GM12878 (cell line): ENCODE measurements around the gene YTHDF1. TPM values are rescaled to one million over a fixed set of nuclear protein-coding genes. Genes with fewer than 3 reads are reported as not detected.

Source experiments
- ATAC-seq: fragments of 200-7000 bp; cut with Tn5 transposase; 3 replicates; pipeline ENCODE4 v1.9.1; 2020; ENCODE audit warnings: mild to moderate bottlenecking, moderate library complexity
- BruUV-seq: library from RNA; stranded (reverse); fragments of 400-500 nt; replicated peaks from 2 replicates; lab custom pipeline; 2021; lab: Mats Ljungman, UMichigan
- CTCF ChIA-PET: fragments of 300-600 bp; sonication (Branson Sonifier 250); formaldehyde crosslinking; extraction: SDS; loops from one replicate; lab custom pipeline; 2021; ENCODE audit warnings: inconsistent platforms; lab: Yijun Ruan, JAX
- POLR2A ChIA-PET: fragments of 350-600 bp; formaldehyde crosslinking; extraction: SDS; loops from one replicate; lab custom pipeline; 2021; ENCODE audit warnings: inconsistent platforms; lab: Charles Lee
- RAD21 ChIA-PET: fragments of 300-600 bp; sonication (Branson Sonifier 250); formaldehyde crosslinking; loops from one replicate; lab custom pipeline; 2023; ENCODE audit warnings: antibody characterized with exemption; ENCODE audit not compliant: unreplicated experiment; lab: Charles Lee
- SMC1A ChIA-PET: fragments of 300-600 bp; sonication (Branson Sonifier 250); formaldehyde crosslinking; loops from one replicate; lab custom pipeline; 2023; ENCODE audit not compliant: unreplicated experiment, uncharacterized antibody; lab: Charles Lee
- DNase-seq: peaks from one replicate; pipeline ENCODE4 v3.0.0-alpha.2; 2011; ENCODE audit warnings: low read depth, low spot score
- FAIRE-seq: peaks from 3 replicates; lab custom pipeline; 2011; peaks lifted over from hg19 to GRCh38; lab: Jason Lieb, UNC
- H2AFZ ChIP-seq: 2 replicates; pipeline ENCODE4 v1.6.0; 2011; ENCODE audit warnings: low read depth, low read length, control low read depth; ENCODE audit not compliant: control insufficient read depth
- H3K27ac ChIP-seq: 2 replicates; pipeline ENCODE4 v1.5.1; 2011; ENCODE audit warnings: control low read depth; ENCODE audit not compliant: control insufficient read depth, insufficient read depth
- H3K27me3 ChIP-seq, 2 experiments: replicated peaks in 1 of 2; 2 replicates each; pipeline versions ENCODE4 v1.6.0 to v1.6.1; 2011; ENCODE audit warnings: low read length in 1 of 2; ENCODE audit not compliant: control insufficient read depth in 2 of 2, insufficient read depth in 2 of 2
- H3K36me3 ChIP-seq, 2 experiments: 2 replicates each; pipeline ENCODE4 v1.5.1; 2011; ENCODE audit warnings: low read length in 1 of 2; ENCODE audit not compliant: control insufficient read depth in 2 of 2, insufficient read depth in 2 of 2
- H3K4me1 ChIP-seq: 2 replicates; pipeline ENCODE4 v1.6.1; 2011; ENCODE audit warnings: mild to moderate bottlenecking, low read length, moderate library complexity, mixed read lengths; ENCODE audit not compliant: control insufficient read depth, insufficient read depth
- H3K4me2 ChIP-seq: 2 replicates; pipeline ENCODE4 v1.6.0; 2011; ENCODE audit warnings: control low read depth; ENCODE audit not compliant: control insufficient read depth, insufficient read depth
- H3K4me3 ChIP-seq: fragments of 200-600 bp; sonication (generic); 2 replicates; pipeline ENCODE4 v1.5.1; 2016
- H3K79me2 ChIP-seq: 2 replicates; pipeline ENCODE4 v1.6.0; 2011; ENCODE audit warnings: low read length; ENCODE audit not compliant: control insufficient read depth, insufficient read depth
- H3K9ac ChIP-seq: 2 replicates; pipeline ENCODE4 v1.8.0; 2011; ENCODE audit warnings: low read length, control low read depth, mixed read lengths; ENCODE audit not compliant: control insufficient read depth, insufficient read depth
- H3K9me3 ChIP-seq: replicated peaks from 3 replicates; pipeline ENCODE4 v1.5.1; 2011; ENCODE audit warnings: mild to moderate bottlenecking, low read length; ENCODE audit not compliant: control insufficient read depth, insufficient read depth
- H4K20me1 ChIP-seq: 2 replicates; pipeline ENCODE4 v1.6.0; 2011; ENCODE audit not compliant: control insufficient read depth, insufficient read depth
- ASH2L ChIP-seq: fragments of 300-600, 200-600 bp; sonication (generic); IDR thresholded peaks from 2 replicates; pipeline ENCODE4 v1.6.1; 2017; ENCODE audit warnings: low read depth, mild to moderate bottlenecking, borderline replicate concordance
- CBX3 ChIP-seq: fragments of 200-600 bp; sonication (generic); IDR thresholded peaks from 2 replicates; pipeline ENCODE4 v1.6.1; 2016; ENCODE audit warnings: low read depth, borderline replicate concordance
- CHD4 ChIP-seq: fragments of 200-600 bp; sonication (generic); IDR thresholded peaks from 2 replicates; pipeline ENCODE4 v1.6.1; 2016; ENCODE audit warnings: mild to moderate bottlenecking
- ETV6 ChIP-seq, 2 experiments: fragments of 450-650 bp in 1 of 2; IDR thresholded peaks in 1 of 2; conservative IDR thresholded peaks in 1 of 2; 2 replicates each; pipeline ENCODE4 v1.6.1; 2014; ENCODE audit warnings: antibody characterized with exemption in 1 of 2, borderline replicate concordance in 1 of 2, low read depth in 1 of 2, mild to moderate bottlenecking in 1 of 2, moderate library complexity in 1 of 2
- MEF2A ChIP-seq: IDR thresholded peaks from 2 replicates; pipeline ENCODE4 v1.6.1; 2011; ENCODE audit warnings: low read depth, mild to moderate bottlenecking, low read length, moderate library complexity; ENCODE audit not compliant: insufficient read depth
- MEF2B ChIP-seq: fragments of 450-650 bp; IDR thresholded peaks from 2 replicates; pipeline ENCODE4 v1.6.1; 2018; ENCODE audit warnings: mild to moderate bottlenecking, moderate library complexity; ENCODE audit not compliant: partially characterized antibody, poor library complexity, severe bottlenecking
- MXI1 ChIP-seq: fragments of 150-350 bp; IDR thresholded peaks from 2 replicates; pipeline ENCODE4 v1.6.1; 2011; ENCODE audit warnings: low read depth, mild to moderate bottlenecking, inconsistent platforms, low read length, improper control_type of control experiment
- SIX5 ChIP-seq: IDR thresholded peaks from 2 replicates; pipeline ENCODE4 v1.6.1; 2011; ENCODE audit warnings: mild to moderate bottlenecking, low read depth, low read length, moderate library complexity; ENCODE audit not compliant: severe bottlenecking
- ZNF207 ChIP-seq: fragments of 450-650 bp; IDR thresholded peaks from 2 replicates; pipeline ENCODE4 v1.6.1; 2014; ENCODE audit warnings: antibody characterized with exemption, mild to moderate bottlenecking, borderline replicate concordance
- whole genome bisulfite sequencing: methylation state at CpG from one replicate; pipeline ENCODE4 v1.1.6; 2016; ENCODE audit warnings: low lambda C conversion rate; ENCODE audit not compliant: insufficient replicate concordance, insufficient coverage; ENCODE audit errors: missing lambda C conversion rate; 5-methylcytosine and 5-hydroxymethylcytosine counted together
- in situ Hi-C: fragments of 300-500 bp; cut with MboI; formaldehyde crosslinking; loops from 9 replicates; pipeline ENCODE4 v1.14.3; 2018; ENCODE audit warnings: mixed read lengths
- intact Hi-C: fragments of 100-400 bp; cut with micrococcal nuclease; formaldehyde crosslinking; loops from one replicate; pipeline ENCODE4 v1.14.2; 2022; ENCODE audit not compliant: unreplicated experiment
- polyA plus RNA-seq, 11 experiments: library from polyadenylated mRNA; depleted of rRNA in 4 of 11; unstranded in 6 of 11; stranded (reverse) in 5 of 11; fragments of >200 nt; fragmentation: Nextera tagmentation in 4 of 11; fragmentation: Illumina TruSeq in 1 of 11; extraction: Ambion mirVana in 4 of 11; extraction: Trizol in 1 of 11; gene quantifications; 1 replicate in 1 of 11; 2 replicates in 10 of 11; pipeline versions ENCODE4 v1.2.1 to v1.2.3, GENCODE V29; 2011 to 2016; ENCODE audit warnings: inconsistent platforms in 2 of 11, missing spikeins in 2 of 11, low read depth in 1 of 11
- total RNA-seq, 4 experiments: library from RNA; depleted of rRNA in 3 of 4; stranded (reverse); fragments of >200 nt in 3 of 4; fragmentation: Illumina TruSeq in 1 of 4; extraction: Trizol in 1 of 4; gene quantifications; 2 replicates each; pipeline versions ENCODE4 v1.2.1 to v1.2.3, GENCODE V29; 2013 to 2021

YTHDF1 gene
- total and polyA plus RNA-seq, 10 of the 15 experiments (the other 5 are each of a cell fraction or from before 2014, with no cell fraction given), result 4.6 to 37.8 (median 20.5) TPM

- Histone ChIP-seq H4K20me1 (peaks cover 9% of the 10 kb centered on the region), H2AFZ (no peak overlapping the region), H3K4me3 (peak overlapping the region; percentile 15; the same call in 1 of the 2 replicates), H3K4me1 (peaks cover 15% of the 10 kb centered on the region), H3K27me3 (no peaks in the 10 kb centered on the region), H3K9me3 (no peaks in the 10 kb centered on the region), H3K79me2 (peaks cover 48% of the 10 kb centered on the region)
- WGBS, result 100% methylated on average over 5 of the region's 5 CpGs
- ChIA-PET POLR2A (no interaction called here), SMC1A (no interaction called here), RAD21 (interaction anchor here (1.0 kb wide), 1 partner anchor 11 kb away, joined by 3 read pairs; no protein-coding TSS in a partner anchor), CTCF (interaction anchor here (0.6 to 1.8 kb wide), 4 partner anchors 10 to 170 kb away, joined by 3 to 6 read pairs (median 4); no protein-coding TSS in a partner anchor)
- intact Hi-C loops (no loop called here), in situ Hi-C loops (no loop called here)
- no peak for DNase-seq
- TF ChIP-seq MEF2B, result no peak
- no peak for TF ChIP-seq ETV6 (conservative IDR thresholded peaks at IDR 0.05 in 1 of 2, IDR thresholded peaks at IDR 0.05 in 1 of 2; ENCODE audit: borderline replicate concordance in 1 of 2, low read depth in 1 of 2)
- no peak for TF ChIP-seq CHD4
- no peak for TF ChIP-seq MEF2A
- no peak for TF ChIP-seq SIX5
- TF ChIP-seq ZNF207, result no peak
- no peak for TF ChIP-seq MXI1
- TF ChIP-seq ASH2L, result no peak
- no peak for TF ChIP-seq CBX3
- TF ChIP-seq, all 136 proteins: peak for 0
- BruUV-seq, result no TSS peak
- no peak for ATAC-seq
- Histone ChIP-seq H3K4me2 (no peak overlapping the region), H3K9ac (no peak overlapping the region), H3K27ac (no peak overlapping the region), H3K36me3 (peaks cover 13 to 21% of the 10 kb centered on the region in 2 experiments)
- no peak for FAIRE-seq
These were observed 3.1 kb downstream of the YTHDF1 start for GRCh38 chr20:63212792-63213191.
